Esophagus mucosa (tissue), 1 donor: ENCODE data around the gene MAST4. TPM values are rescaled to one million over a fixed set of nuclear protein-coding genes. Genes with fewer than 3 reads are reported as not detected.

Source experiments
- ATAC-seq: fragments of 200-7000 bp; cut with Tn5 transposase; one replicate; pipeline ENCODE4 v1.9.1; 2020
- total RNA-seq: library from RNA; stranded (reverse); gene quantifications from one replicate; pipeline ENCODE4 v1.2.4, GENCODE V29; 2023
- donor health status: DM: yes; HTN: yes; CAD: no.

MAST4 gene
- total RNA-seq, 1 donor from 2014 or later, result 106 TPM

- ATAC-seq, result no peak
Observed at GRCh38 chr5:66923457-66923856, 327.3 kb downstream of the MAST4 start.

GRCh38 chr5:66923922-66924321 is 327.7 kb downstream of the MAST4 start:
- no peak for ATAC-seq

- no peak for ATAC-seq
Observed at GRCh38 chr5:66927140-66927539, 330.9 kb downstream of the MAST4 start.

GRCh38 chr5:66929281-66929680 is 333.1 kb downstream of the MAST4 start:
- ATAC-seq, result no peak

GRCh38 chr5:66929995-66930394 is 333.8 kb downstream of the MAST4 start:
- ATAC-seq, result no peak

- ATAC-seq, result no peak
Observed at GRCh38 chr5:66931651-66932050, 335.5 kb downstream of the MAST4 start.

- no peak for ATAC-seq
Observed at GRCh38 chr5:66932457-66932856, 336.3 kb downstream of the MAST4 start.

- no peak for ATAC-seq
Observed at GRCh38 chr5:66933066-66933465, 336.9 kb downstream of the MAST4 start.

- no peak for ATAC-seq
Observed at GRCh38 chr5:66939094-66939493, 342.9 kb downstream of the MAST4 start.

- ATAC-seq, result peak; percentile 44
Observed at GRCh38 chr5:66945389-66946349, 349.5 kb downstream of the MAST4 start.

GRCh38 chr5:66947458-66947857 is 351.3 kb downstream of the MAST4 start:
- no peak for ATAC-seq

GRCh38 chr5:66949066-66949465 is 352.9 kb downstream of the MAST4 start:
- ATAC-seq, result peak; percentile 70

- no peak for ATAC-seq
Observed at GRCh38 chr5:66952153-66952552, 356.0 kb downstream of the MAST4 start.

- ATAC-seq, result no peak
Observed at GRCh38 chr5:66956439-66956838, 360.2 kb downstream of the MAST4 start.

- peak; percentile 19 for ATAC-seq
Observed at GRCh38 chr5:66958201-66958979, 362.2 kb downstream of the MAST4 start.

- peak; percentile 78 for ATAC-seq
Observed at GRCh38 chr5:66958980-66959641, 362.9 kb downstream of the MAST4 start.

GRCh38 chr5:66959653-66960052 is 363.5 kb downstream of the MAST4 start:
- no peak for ATAC-seq

GRCh38 chr5:66960369-66961137 is 364.4 kb downstream of the MAST4 start:
- ATAC-seq, result no peak

GRCh38 chr5:66963559-66963971 is 367.4 kb downstream of the MAST4 start:
- no peak for ATAC-seq

- peak; percentile 37 for ATAC-seq
Observed at GRCh38 chr5:66966439-66966838, 370.2 kb downstream of the MAST4 start.

- ATAC-seq, result no peak
Observed at GRCh38 chr5:66967102-66967501, 370.9 kb downstream of the MAST4 start.

GRCh38 chr5:66967826-66968262 is 371.7 kb downstream of the MAST4 start:
- no peak for ATAC-seq
